IMR-90 (cell line): ENCODE data around the gene MEIS1. TPM values are rescaled to one million over a fixed set of nuclear protein-coding genes. Genes with fewer than 3 reads are reported as not detected.

Source experiments
- ATAC-seq: fragments of 200-7000 bp; cut with Tn5 transposase; 2 replicates; pipeline ENCODE4 v1.9.1; 2020; ENCODE audit warnings: low read depth, mild to moderate bottlenecking, moderate library complexity
- BruUV-seq: library from RNA; stranded (reverse); fragments of 400-500 nt; replicated peaks from 2 replicates; lab custom pipeline; 2021; lab: Mats Ljungman, UMichigan
- CTCF ChIA-PET: fragments of 300-600 bp; formaldehyde crosslinking; extraction: SDS; loops from one replicate; lab custom pipeline; 2021; ENCODE audit warnings: antibody characterized with exemption; lab: Yijun Ruan, JAX
- POLR2A ChIA-PET: fragments of 300-600 bp; sonication (Branson Sonifier 250); formaldehyde crosslinking; loops from one replicate; lab custom pipeline; 2022; ENCODE audit warnings: antibody characterized with exemption; ENCODE audit not compliant: unreplicated experiment; lab: Charles Lee
- DNase-seq: peaks from one replicate; pipeline ENCODE4 v3.0.0; 2013
- H2AFZ ChIP-seq: replicated peaks from 2 replicates; pipeline ENCODE3; 2013; ENCODE audit warnings: low read length, mild to moderate bottlenecking; ENCODE audit not compliant: poor library complexity
- H2AK5ac ChIP-seq: 2 replicates; pipeline ENCODE4 v1.6.1; 2013; ENCODE audit warnings: low read depth, low read length, inconsistent platforms
- H2AK9ac ChIP-seq: replicated peaks from 2 replicates; pipeline ENCODE3; 2013; ENCODE audit warnings: mild to moderate bottlenecking, low read depth, low read length, moderate library complexity; ENCODE audit not compliant: poor library complexity
- H2BK120ac ChIP-seq: 2 replicates; pipeline ENCODE4 v1.6.1; 2013; ENCODE audit warnings: low read depth, low read length, inconsistent platforms
- H2BK15ac ChIP-seq: 3 replicates; pipeline ENCODE4 v1.6.1; 2013; ENCODE audit warnings: low read depth, low read length, inconsistent platforms
- H2BK20ac ChIP-seq: 2 replicates; pipeline ENCODE4 v1.6.1; 2013; ENCODE audit warnings: low read depth, mild to moderate bottlenecking, inconsistent platforms, low read length, moderate library complexity
- H2BK5ac ChIP-seq: 2 replicates; pipeline ENCODE4 v1.6.1; 2013; ENCODE audit warnings: mild to moderate bottlenecking, low read depth, low read length, inconsistent platforms; ENCODE audit not compliant: poor library complexity, severe bottlenecking
- H3K14ac ChIP-seq: replicated peaks from 2 replicates; pipeline ENCODE4 v1.6.1; 2013; ENCODE audit warnings: low read depth, low read length, inconsistent platforms
- H3K18ac ChIP-seq: 2 replicates; pipeline ENCODE4 v1.6.1; 2013; ENCODE audit warnings: low read depth, low read length, control low read depth
- H3K23ac ChIP-seq: 2 replicates; pipeline ENCODE4 v1.6.1; 2013; ENCODE audit warnings: low read depth, low read length, inconsistent platforms
- H3K27ac ChIP-seq: 2 replicates; pipeline ENCODE4 v1.5.1; 2013; ENCODE audit warnings: mild to moderate bottlenecking, control low read depth, low read length; ENCODE audit not compliant: insufficient read depth
- H3K27me3 ChIP-seq: 2 replicates; pipeline ENCODE4 v1.6.1; 2013; ENCODE audit warnings: low read length; ENCODE audit not compliant: control insufficient read depth, insufficient read depth
- H3K36me3 ChIP-seq: 2 replicates; pipeline ENCODE4 v1.6.1; 2013; ENCODE audit warnings: low read length, mixed read lengths; ENCODE audit not compliant: control insufficient read depth, insufficient read depth
- H3K4ac ChIP-seq: 2 replicates; pipeline ENCODE4 v1.6.1; 2013; ENCODE audit warnings: low read depth, low read length, inconsistent platforms
- H3K4me1 ChIP-seq: 2 replicates; pipeline ENCODE4 v1.6.1; 2013; ENCODE audit warnings: low read length, mixed read lengths; ENCODE audit not compliant: control insufficient read depth, insufficient read depth
- H3K4me2 ChIP-seq: 2 replicates; pipeline ENCODE4 v1.6.1; 2013; ENCODE audit warnings: low read depth, mild to moderate bottlenecking, control low read depth, low read length, moderate library complexity
- H3K4me3 ChIP-seq: 2 replicates; pipeline ENCODE4 v1.5.1; 2013; ENCODE audit warnings: low read depth, mild to moderate bottlenecking, control low read depth, low read length, moderate library complexity; ENCODE audit not compliant: insufficient read depth
- H3K56ac ChIP-seq: 2 replicates; pipeline ENCODE4 v1.6.1; 2013; ENCODE audit warnings: low read length, inconsistent platforms; ENCODE audit not compliant: insufficient read depth; ENCODE audit errors: extremely low read depth
- H3K79me1 ChIP-seq, 2 experiments: 2 replicates each; pipeline ENCODE4 v1.6.1; 2013; ENCODE audit warnings: low read length in 2 of 2, inconsistent platforms in 1 of 2, low read depth in 1 of 2
- H3K9ac ChIP-seq: 2 replicates; pipeline ENCODE4 v1.6.1; 2013; ENCODE audit warnings: low read depth, low read length, control low read depth
- H3K9me1 ChIP-seq: 2 replicates; pipeline ENCODE4 v1.6.1; 2013; ENCODE audit warnings: low read length, inconsistent platforms; ENCODE audit not compliant: insufficient read depth
- H3K9me3 ChIP-seq: 2 replicates; pipeline ENCODE4 v1.6.1; 2013; ENCODE audit warnings: low read length; ENCODE audit not compliant: control insufficient read depth, insufficient read depth
- H4K20me1 ChIP-seq: 2 replicates; pipeline ENCODE4 v1.6.1; 2013; ENCODE audit warnings: low read length, inconsistent platforms; ENCODE audit not compliant: insufficient read depth
- H4K5ac ChIP-seq: 2 replicates; pipeline ENCODE4 v1.6.1; 2013; ENCODE audit warnings: mild to moderate bottlenecking, low read depth, low read length, control low read depth
- H4K8ac ChIP-seq, 2 experiments: 2 replicates each; pipeline ENCODE4 v1.6.1; 2013; ENCODE audit warnings: low read depth in 2 of 2, low read length in 2 of 2, control low read depth in 1 of 2, inconsistent platforms in 1 of 2
- H4K91ac ChIP-seq: 2 replicates; pipeline ENCODE4 v1.6.1; 2013; ENCODE audit warnings: low read depth, low read length, inconsistent platforms; ENCODE audit not compliant: insufficient read depth
- CHD1 ChIP-seq: IDR thresholded peaks from 2 replicates; pipeline ENCODE4 v1.6.1; 2012; ENCODE audit warnings: low read depth, low read length, improper control_type of control experiment
- CTCF ChIP-seq: conservative IDR thresholded peaks from 2 replicates; pipeline ENCODE4 v1.5.1; 2012; ENCODE audit warnings: mild to moderate bottlenecking, low read depth, low read length, improper control_type of control experiment
- MAZ ChIP-seq: IDR thresholded peaks from 2 replicates; pipeline ENCODE4 v1.6.1; 2012; ENCODE audit warnings: low read depth, mild to moderate bottlenecking, low read length, improper control_type of control experiment, moderate library complexity, borderline replicate concordance
- MXI1 ChIP-seq: IDR thresholded peaks from 2 replicates; pipeline ENCODE4 v1.6.1; 2012; ENCODE audit warnings: low read depth, mild to moderate bottlenecking, low read length, moderate library complexity, borderline replicate concordance
- RCOR1 ChIP-seq: IDR thresholded peaks from 2 replicates; pipeline ENCODE4 v1.6.1; 2012; ENCODE audit warnings: mild to moderate bottlenecking, low read length, improper control_type of control experiment; ENCODE audit not compliant: insufficient replicate concordance
- SMC3 ChIP-seq: fragments of 150-350 bp; IDR thresholded peaks from 2 replicates; pipeline ENCODE4 v1.6.1; 2016; ENCODE audit warnings: low read depth, mild to moderate bottlenecking, antibody characterized with exemption, low read length, moderate library complexity
- dilution Hi-C: fragments of 300-500 bp; cut with HindIII; formaldehyde crosslinking; loops from one replicate; pipeline ENCODE4 v1.14.3; 2018; ENCODE audit warnings: low sequenced_read_pairs; ENCODE audit not compliant: unreplicated experiment
- in situ Hi-C: fragments of 300-500 bp; cut with MboI; formaldehyde crosslinking; loops from 3 replicates; pipeline ENCODE4 v1.14.3; 2019; ENCODE audit warnings: low sequenced_read_pairs, inconsistent platforms, mixed read lengths
- intact Hi-C: fragments of 100-400 bp; cut with micrococcal nuclease; formaldehyde crosslinking; loops from 2 replicates; pipeline ENCODE4 v1.10.0; 2022
- polyA plus RNA-seq, 3 experiments: library from polyadenylated mRNA; depleted of rRNA; stranded (reverse); fragments of >200 nt; gene quantifications; 2 replicates each; pipeline ENCODE4 v1.2.3, GENCODE V29; 2012; ENCODE audit warnings: low replicate concordance in 1 of 3
- total RNA-seq: library from RNA; depleted of rRNA; stranded (reverse); fragments of >200 nt; gene quantifications from 2 replicates; pipeline ENCODE4 v1.2.3, GENCODE V29; 2012

The MEIS1 gene
- total and polyA plus RNA-seq, 2 of the 4 experiments (the other 2 are of a cell fraction): 54.4 to 157 TPM

GRCh38 chr2:66448136-66448991 lies 13.4 kb downstream of the MEIS1 start (continued):
- no peak for TF ChIP-seq RCOR1
- TF ChIP-seq MXI1: no peak
- TF ChIP-seq CHD1: no peak

- Histone ChIP-seq H4K91ac (no peak overlapping the region), H3K18ac (no peak overlapping the region), H3K14ac (no peak overlapping the region), H2AK5ac (no peak overlapping the region), H2AFZ (no peak overlapping the region), H2BK15ac (no peak overlapping the region), H4K20me1 (peaks cover 44% of the 10 kb centered on the region; the same call in 1 of the 2 replicates), H3K4me2 (no peak overlapping the region), H2BK5ac (no peak overlapping the region), H2AK9ac (no peak overlapping the region), H3K36me3 (peaks cover 15% of the 10 kb centered on the region), H3K4me3 (no peak overlapping the region), H2BK20ac (no peak overlapping the region), H3K56ac (no peak overlapping the region), H3K9me3 (no peaks in the 10 kb centered on the region), H3K9ac (no peak overlapping the region), H3K4me1 (peaks cover 8% of the 10 kb centered on the region), H3K27me3 (no peaks in the 10 kb centered on the region), H3K27ac (no peak overlapping the region), H4K8ac (no peak overlapping the region), H3K23ac (no peak overlapping the region), H4K5ac (no peak overlapping the region), H2BK120ac (no peak overlapping the region), H3K9me1 (peaks cover 6% of the 10 kb centered on the region; the same call in 1 of the 2 replicates), H3K4ac (no peak overlapping the region), H3K79me1 (peaks cover 0 to 14% of the 10 kb centered on the region in 2 experiments; a peak in 2 of 4 replicates)
- no peak for TF ChIP-seq MAZ
- TF ChIP-seq CTCF: no peak
- TF ChIP-seq SMC3: no peak
- intact Hi-C loops (no loop called here), dilution Hi-C loops (no loop called here), in situ Hi-C loops (no loop called here)
- no peak for ATAC-seq
- no TSS peak for BruUV-seq
- ChIA-PET CTCF (no interaction called here), POLR2A (no interaction called here)
- DNase-seq: no peak
Observed at GRCh38 chr2:66452214-66452613, 17.3 kb downstream of the MEIS1 start.
